ENCODE results near the gene KRTAP10-6. TPM values are rescaled to one million over a fixed set of nuclear protein-coding genes. Genes with fewer than 3 reads are reported as not detected.
A peak's percentile ranks its signal among the peaks of the same experiment; 100 is the strongest.
"Not testable (repeated sequence)": the region's sequence is repeated elsewhere in the genome, so short reads cannot be mapped to it uniquely, and the experiment has no call there.

The KRTAP10-6 gene
- total and polyA plus RNA-seq, 2 donors (not counting 1 experiment from before 2014, with no cell fraction given): not detected

DNA sequence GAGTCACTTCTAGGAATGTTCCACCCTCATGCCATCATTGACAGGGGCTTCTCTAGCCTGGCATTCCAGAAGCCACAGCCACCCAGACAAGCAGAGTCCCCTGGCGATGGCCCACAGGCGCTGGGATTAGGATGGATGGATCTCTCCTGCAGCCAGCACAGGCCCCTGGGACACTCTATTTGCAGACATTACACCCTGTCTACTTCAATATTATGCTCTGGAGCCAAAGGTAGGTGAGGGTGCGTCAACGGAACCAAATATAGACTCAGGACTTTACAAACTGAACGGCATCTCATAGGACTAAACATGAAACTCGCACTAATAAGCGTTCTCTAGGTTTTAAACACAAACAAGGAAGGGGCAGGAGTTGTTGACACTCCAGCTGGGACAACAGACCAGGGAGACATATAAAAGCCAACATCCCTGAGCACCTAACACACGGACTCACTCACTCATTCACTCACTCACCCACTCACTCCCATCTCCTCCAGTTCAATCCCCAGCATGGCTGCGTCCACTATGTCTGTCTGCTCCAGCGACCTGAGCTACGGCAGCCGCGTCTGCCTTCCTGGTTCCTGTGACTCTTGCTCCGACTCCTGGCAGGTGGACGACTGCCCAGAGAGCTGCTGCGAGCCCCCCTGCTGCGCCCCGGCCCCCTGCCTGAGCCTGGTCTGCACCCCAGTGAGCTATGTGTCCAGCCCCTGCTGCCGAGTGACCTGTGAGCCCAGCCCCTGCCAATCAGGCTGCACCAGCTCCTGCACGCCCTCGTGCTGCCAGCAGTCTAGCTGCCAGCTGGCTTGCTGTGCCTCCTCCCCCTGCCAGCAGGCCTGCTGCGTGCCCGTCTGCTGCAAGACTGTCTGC lies 8.0 kb upstream of the KRTAP10-6 start, which contains the start of gene KRTAP10-7:
KRTAP10-7 (plus strand) TSS at position 480 of the 861 bp plus-strand sequence; CDS start at position 505, 25 bp downstream.
- H3K9me3 Mint-ChIP-seq (ENCODE audit: insufficient read depth); intact Hi-C loops (cut with micrococcal nuclease); CTCF ChIA-PET; H4K20me1 ChIP-seq (ENCODE audit: control insufficient read depth, insufficient read depth, low read length, poor library complexity, severe bottlenecking); H3K36me3 ChIP-seq (replicated peaks in 1 of 2; ENCODE audit: control extremely low read depth in 1 of 2, control insufficient read depth in 1 of 2, extremely low read depth in 1 of 2, insufficient read depth in 2 of 2, low read length in 1 of 2); H3K4me3 ChIP-seq (ENCODE audit: control extremely low read depth in 1 of 5, extremely low read depth in 1 of 5, insufficient read depth in 1 of 5, low read depth in 2 of 5, low read length in 4 of 5); POLR2A ChIA-PET; H3K79me2 ChIP-seq (ENCODE audit: control insufficient read depth, insufficient read depth, low read length); H3K4me2 ChIP-seq (replicated peaks; ENCODE audit: low read depth, low read length, poor library complexity, severe bottlenecking); DNase-seq; ATAC-seq (ENCODE audit: low read depth); H2AFZ ChIP-seq (ENCODE audit: insufficient read depth, low read depth, low read length, poor library complexity, severe bottlenecking); H3K27ac ChIP-seq (ENCODE audit: low read length in 2 of 2); H3K9ac ChIP-seq (ENCODE audit: low read length); H3K4me1 Mint-ChIP-seq; H3K4me1 ChIP-seq (ENCODE audit: control insufficient read depth in 2 of 2, insufficient read depth in 2 of 2, low read length in 2 of 2); H3K4me3 Mint-ChIP-seq: not testable (repeated sequence)
- 85% methylated on average over 11 of the region's 23 CpGs for WGBS (ENCODE audit: insufficient coverage)
- Histone ChIP-seq H3K9me3 (ENCODE audit: control extremely low read depth in 1 of 3, control insufficient read depth in 2 of 3, insufficient read depth in 1 of 3, low read length in 2 of 3) (peaks cover 0 to 19% (median 3%) of the 10 kb centered on the region in 3 donors), H3K27me3 (replicated peaks in 1 of 4; ENCODE audit: control extremely low read depth in 1 of 4, control insufficient read depth in 3 of 4, insufficient read depth in 4 of 4, low read length in 3 of 4) (peaks cover 0 to 13% (median under 1%) of the 10 kb centered on the region in 4 experiments)
- Mint-ChIP-seq H3K27me3 (peaks cover 35% of the 10 kb centered on the region), H3K27ac (peak within 1 kb of the TSS; percentile 34)

DNA sequence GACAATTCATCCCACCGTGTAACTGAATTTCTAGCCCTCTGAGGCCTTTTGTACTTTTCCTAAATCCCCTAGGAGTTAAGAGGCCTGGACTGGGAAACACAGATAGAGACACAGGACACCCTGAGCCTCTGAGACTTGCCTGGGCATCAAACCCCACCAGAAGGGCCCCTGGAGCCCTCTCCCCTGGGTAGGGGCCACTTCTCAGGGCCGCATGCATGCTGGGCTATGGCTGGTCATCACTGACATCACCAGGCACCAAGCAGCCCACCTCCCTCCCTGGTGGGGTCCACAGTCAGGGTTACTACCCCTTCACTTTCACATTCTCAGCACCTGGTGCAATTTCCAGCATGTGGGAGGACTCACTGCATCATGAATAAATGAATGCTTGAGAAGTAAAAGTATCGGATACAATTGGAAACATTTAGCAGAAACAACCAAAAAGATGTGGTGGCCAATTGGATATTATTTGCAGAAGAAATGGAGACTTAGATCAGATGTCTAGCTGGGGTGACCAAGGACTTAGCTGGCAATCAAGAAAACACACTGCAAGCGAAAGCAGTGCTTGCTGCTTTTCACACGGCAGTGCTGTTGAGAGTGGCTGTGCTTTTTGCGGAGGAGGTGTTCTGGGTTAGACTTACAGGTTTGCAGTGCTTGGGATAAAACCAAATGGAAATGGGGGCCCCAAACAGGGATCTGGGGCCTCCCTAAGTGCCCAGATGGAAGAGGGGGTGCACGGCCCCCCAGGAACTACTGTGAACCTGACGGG lies 7.1 kb upstream of the KRTAP10-6 start:
- ChIA-PET CTCF (no interaction called here), POLR2A (no interaction called here)
- H2AFZ ChIP-seq (ENCODE audit: insufficient read depth, low read depth, low read length, poor library complexity, severe bottlenecking): no peak overlapping the region
- no peak for TF ChIP-seq EZH2 (IDR thresholded peaks at IDR 0.05; ENCODE audit: borderline replicate concordance, insufficient read depth, low read depth, low read length, poor library complexity, severe bottlenecking)
- TF ChIP-seq, protein P1, sequence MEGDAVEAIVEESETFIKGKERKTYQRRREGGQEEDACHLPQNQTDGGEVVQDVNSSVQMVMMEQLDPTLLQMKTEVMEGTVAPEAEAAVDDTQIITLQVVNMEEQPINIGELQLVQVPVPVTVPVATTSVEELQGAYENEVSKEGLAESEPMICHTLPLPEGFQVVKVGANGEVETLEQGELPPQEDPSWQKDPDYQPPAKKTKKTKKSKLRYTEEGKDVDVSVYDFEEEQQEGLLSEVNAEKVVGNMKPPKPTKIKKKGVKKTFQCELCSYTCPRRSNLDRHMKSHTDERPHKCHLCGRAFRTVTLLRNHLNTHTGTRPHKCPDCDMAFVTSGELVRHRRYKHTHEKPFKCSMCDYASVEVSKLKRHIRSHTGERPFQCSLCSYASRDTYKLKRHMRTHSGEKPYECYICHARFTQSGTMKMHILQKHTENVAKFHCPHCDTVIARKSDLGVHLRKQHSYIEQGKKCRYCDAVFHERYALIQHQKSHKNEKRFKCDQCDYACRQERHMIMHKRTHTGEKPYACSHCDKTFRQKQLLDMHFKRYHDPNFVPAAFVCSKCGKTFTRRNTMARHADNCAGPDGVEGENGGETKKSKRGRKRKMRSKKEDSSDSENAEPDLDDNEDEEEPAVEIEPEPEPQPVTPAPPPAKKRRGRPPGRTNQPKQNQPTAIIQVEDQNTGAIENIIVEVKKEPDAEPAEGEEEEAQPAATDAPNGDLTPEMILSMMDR (IDR thresholded peaks at IDR 0.05): no peak
- Mint-ChIP-seq H3K27me3 (peaks cover 27% of the 10 kb centered on the region), H3K4me1 (no peaks in the 10 kb centered on the region), H3K4me3 (no peak overlapping the region), H3K27ac (no peak overlapping the region), H3K9me3 (ENCODE audit: insufficient read depth) (peaks cover 4% of the 10 kb centered on the region)
- 85% methylated on average over 8 of the region's 8 CpGs for WGBS (ENCODE audit: insufficient coverage)
- H3K79me2 ChIP-seq (ENCODE audit: control insufficient read depth, insufficient read depth, low read length): no peaks in the 10 kb centered on the region
- intact Hi-C loops (cut with micrococcal nuclease): no loop called here
- no peak overlapping the region for H3K9ac ChIP-seq (ENCODE audit: low read length)
- H3K4me2 ChIP-seq (replicated peaks; ENCODE audit: low read depth, low read length, poor library complexity, severe bottlenecking): no peak overlapping the region
- no peaks in the 10 kb centered on the region for H3K4me1 ChIP-seq (ENCODE audit: control insufficient read depth in 2 of 2, insufficient read depth in 2 of 2, low read length in 2 of 2)
- ATAC-seq (ENCODE audit: low read depth) (no peak), DNase-seq (no peak)
- peaks cover 0 to 19% (median 3%) of the 10 kb centered on the region in 3 donors for H3K9me3 ChIP-seq (ENCODE audit: control extremely low read depth in 1 of 3, control insufficient read depth in 2 of 3, insufficient read depth in 1 of 3, low read length in 2 of 3)
- no peaks in the 10 kb centered on the region for H3K36me3 ChIP-seq (replicated peaks in 1 of 2; ENCODE audit: control extremely low read depth in 1 of 2, control insufficient read depth in 1 of 2, extremely low read depth in 1 of 2, insufficient read depth in 2 of 2, low read length in 1 of 2)
- no peaks in the 10 kb centered on the region for H4K20me1 ChIP-seq (ENCODE audit: control insufficient read depth, insufficient read depth, low read length, poor library complexity, severe bottlenecking)
- peaks cover 0 to 13% (median 0%) of the 10 kb centered on the region in 4 experiments for H3K27me3 ChIP-seq (replicated peaks in 1 of 4; ENCODE audit: control extremely low read depth in 1 of 4, control insufficient read depth in 3 of 4, insufficient read depth in 4 of 4, low read length in 3 of 4)
- no peak overlapping the region for H3K4me3 ChIP-seq (ENCODE audit: control extremely low read depth in 1 of 5, extremely low read depth in 1 of 5, insufficient read depth in 1 of 5, low read depth in 2 of 5, low read length in 4 of 5)
- no peak overlapping the region for H3K27ac ChIP-seq (ENCODE audit: low read length in 2 of 2)

Data from B cell (primary cell).